ENCODE results near the gene TIGAR.

Gene TIGAR

DNA sequence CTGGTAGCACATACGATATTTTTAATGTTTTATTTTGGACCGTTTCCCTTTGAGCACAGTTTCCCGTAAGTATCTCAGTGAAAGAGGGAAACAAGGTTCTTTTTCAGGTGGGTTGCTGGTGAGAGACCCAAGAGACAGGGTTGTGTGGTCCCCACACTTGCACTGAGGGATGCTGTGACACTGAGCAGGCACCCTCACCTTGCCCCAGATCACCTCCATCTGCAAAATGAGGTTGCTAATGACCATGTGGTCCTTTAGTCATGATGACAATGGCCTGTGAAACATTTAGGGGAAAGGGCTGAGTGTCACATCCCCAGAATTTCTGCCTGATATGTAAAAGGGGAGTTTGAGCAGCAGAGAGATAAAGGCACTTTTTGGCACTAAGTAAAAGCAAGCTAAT, 43.2 kb upstream of the TIGAR start:
- TF ChIP-seq JUND (IDR thresholded peaks at IDR 0.05; ENCODE audit: low read depth) = no peak
- in situ Hi-C loops (cut with HindIII; ENCODE audit: low pct_unique_long_range_greater_than_20kb, low sequenced_read_pairs) = no loop called here
- no peak for DNase-seq (ENCODE audit: low read depth in 1 of 2, low spot score in 1 of 2)

DNA sequence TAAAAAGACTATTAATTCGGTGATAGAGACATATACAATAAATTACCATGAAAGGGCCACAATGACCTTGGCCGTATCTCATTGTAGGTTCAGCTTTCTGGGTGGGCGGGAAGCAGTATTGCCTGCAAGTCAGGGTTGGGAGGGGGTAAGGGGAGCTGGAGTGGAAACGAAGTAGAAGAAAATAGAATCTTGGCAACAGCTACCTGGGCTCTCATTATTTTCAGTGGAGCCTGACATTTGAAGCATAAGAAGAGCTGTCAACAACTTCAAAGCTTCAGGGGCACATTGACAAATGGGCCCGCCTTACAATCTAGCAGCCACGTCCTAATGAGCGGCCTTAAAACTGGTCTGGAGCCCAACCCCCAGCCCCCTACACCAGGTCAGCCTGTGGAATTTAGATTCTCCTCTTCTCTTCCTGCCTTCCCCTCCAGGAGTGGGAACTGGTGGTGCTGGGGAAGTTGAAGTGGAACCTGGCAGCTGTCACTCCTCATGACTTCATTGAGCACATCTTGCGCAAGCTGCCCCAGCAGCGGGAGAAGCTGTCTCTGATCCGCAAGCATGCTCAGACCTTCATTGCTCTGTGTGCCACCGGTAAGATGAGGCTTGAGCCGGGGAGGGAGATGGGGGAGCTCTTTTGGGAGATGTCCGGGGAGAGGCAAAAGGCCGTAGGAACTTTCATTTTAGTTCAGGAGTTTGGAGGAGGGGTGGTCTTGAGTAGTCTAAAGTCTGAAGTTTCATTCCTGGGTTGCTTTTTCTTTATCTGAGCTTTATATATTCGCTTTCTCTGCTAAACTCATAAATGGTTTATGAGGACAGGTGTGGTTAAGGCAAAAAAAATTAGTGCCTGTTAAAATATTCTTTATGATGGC, 42.5 kb upstream of the TIGAR start:
- in situ Hi-C loops (cut with HindIII; ENCODE audit: low pct_unique_long_range_greater_than_20kb, low sequenced_read_pairs) = no loop called here
- no peak for TF ChIP-seq JUND (IDR thresholded peaks at IDR 0.05; ENCODE audit: low read depth)
- no peak for DNase-seq (ENCODE audit: low read depth in 1 of 2, low spot score in 1 of 2)

DNA sequence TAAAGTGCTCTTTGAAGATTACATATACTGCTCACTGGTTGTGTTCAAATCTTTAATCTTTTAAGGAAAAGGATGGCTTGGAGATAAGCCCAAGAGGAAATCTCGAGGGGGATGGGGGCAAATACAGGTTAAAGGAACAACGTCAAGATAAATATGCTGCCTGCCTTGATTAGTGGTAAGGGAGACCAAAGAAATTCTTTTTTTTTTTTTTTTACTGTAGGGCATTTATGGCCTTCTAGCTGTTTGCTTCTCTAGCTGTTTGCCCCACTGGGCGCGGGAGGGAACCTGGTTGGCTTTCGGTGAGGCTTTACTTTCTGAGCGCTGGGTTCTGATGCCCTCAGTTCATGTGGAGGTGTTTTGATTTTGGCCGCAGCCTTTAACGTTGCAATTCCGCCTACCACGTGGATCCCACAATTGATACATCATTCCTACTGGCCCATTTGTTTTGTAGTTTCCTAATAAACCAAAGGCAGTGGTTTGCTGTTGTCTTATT, 41.8 kb upstream of the TIGAR start:
- DNase-seq (ENCODE audit: low read depth in 1 of 2, low spot score in 1 of 2) = no peak
- no peak for TF ChIP-seq JUND (IDR thresholded peaks at IDR 0.05; ENCODE audit: low read depth)
- in situ Hi-C loops (cut with HindIII; ENCODE audit: low pct_unique_long_range_greater_than_20kb, low sequenced_read_pairs) = no loop called here

DNA sequence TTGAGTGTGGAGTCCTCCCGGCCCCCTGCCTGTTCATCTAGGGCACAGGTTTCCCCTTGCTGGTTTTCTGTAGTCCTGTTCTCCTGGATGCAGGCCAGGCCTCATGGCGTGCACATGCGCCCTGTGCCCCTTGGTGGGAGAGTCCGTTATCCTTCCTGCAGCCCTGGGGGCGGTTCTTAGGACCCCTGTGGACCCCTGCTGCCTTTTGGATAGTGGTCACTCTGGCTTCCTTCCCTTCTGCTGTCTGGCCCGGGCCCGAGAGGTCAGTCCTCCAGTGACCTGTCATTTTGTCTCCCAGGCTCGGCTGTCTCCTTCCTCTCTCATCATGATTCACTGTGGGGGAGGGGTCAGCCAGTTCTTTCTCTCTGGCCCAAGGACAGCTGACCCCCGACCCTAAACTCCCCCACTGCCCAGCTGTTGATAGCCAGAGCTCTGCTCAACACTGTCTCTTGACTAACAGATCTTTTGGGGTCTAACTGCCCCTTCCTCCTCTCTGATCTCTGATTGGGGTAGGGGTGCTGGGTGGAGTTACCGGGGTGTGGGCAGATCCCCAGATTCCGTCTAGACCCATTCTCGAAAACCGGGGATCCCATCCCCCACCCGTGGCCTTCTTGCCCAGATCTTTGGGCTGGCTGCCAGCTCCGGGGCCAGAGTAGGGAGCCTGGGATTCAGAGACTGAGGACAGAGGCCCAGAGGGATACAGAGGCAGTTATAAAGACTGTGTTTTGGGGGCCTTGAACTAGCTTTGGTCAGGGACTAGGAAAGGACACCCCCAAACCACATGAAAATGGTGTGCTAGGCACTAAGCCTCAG, 40.5 kb upstream of the TIGAR start:
- in situ Hi-C loops (cut with HindIII; ENCODE audit: low pct_unique_long_range_greater_than_20kb, low sequenced_read_pairs) = no loop called here
- TF ChIP-seq JUND (IDR thresholded peaks at IDR 0.05; ENCODE audit: low read depth) = no peak
- DNase-seq (ENCODE audit: low read depth in 1 of 2, low spot score in 1 of 2) = no peak

DNA sequence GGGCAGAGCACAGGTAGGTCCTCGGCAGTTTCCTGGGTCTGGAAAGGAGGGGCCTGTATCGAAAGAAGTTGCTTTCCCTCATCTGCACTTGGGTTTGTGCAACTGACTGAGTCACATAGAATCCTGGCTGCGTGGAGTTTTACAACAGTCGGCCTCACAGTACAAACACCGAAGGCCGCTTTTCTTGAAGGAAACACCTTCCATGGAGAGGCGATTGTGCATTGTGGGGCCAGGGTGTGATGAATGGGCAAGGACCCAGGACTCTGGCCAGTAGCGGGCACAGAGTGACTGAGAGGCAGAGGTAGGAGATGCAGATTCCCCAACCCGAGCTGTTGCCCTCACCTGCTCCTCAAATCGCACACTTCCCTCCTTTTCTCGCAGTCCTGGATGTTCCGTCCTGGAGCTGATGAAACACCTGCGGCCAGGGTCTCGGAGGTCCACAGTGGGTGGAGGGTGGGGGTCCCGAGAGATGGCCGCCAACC, 39.8 kb upstream of the TIGAR start:
- no peak for DNase-seq (ENCODE audit: low read depth in 1 of 2, low spot score in 1 of 2)
- TF ChIP-seq JUND (IDR thresholded peaks at IDR 0.05; ENCODE audit: low read depth) = no peak
- in situ Hi-C loops (cut with HindIII; ENCODE audit: low pct_unique_long_range_greater_than_20kb, low sequenced_read_pairs) = no loop called here

DNA sequence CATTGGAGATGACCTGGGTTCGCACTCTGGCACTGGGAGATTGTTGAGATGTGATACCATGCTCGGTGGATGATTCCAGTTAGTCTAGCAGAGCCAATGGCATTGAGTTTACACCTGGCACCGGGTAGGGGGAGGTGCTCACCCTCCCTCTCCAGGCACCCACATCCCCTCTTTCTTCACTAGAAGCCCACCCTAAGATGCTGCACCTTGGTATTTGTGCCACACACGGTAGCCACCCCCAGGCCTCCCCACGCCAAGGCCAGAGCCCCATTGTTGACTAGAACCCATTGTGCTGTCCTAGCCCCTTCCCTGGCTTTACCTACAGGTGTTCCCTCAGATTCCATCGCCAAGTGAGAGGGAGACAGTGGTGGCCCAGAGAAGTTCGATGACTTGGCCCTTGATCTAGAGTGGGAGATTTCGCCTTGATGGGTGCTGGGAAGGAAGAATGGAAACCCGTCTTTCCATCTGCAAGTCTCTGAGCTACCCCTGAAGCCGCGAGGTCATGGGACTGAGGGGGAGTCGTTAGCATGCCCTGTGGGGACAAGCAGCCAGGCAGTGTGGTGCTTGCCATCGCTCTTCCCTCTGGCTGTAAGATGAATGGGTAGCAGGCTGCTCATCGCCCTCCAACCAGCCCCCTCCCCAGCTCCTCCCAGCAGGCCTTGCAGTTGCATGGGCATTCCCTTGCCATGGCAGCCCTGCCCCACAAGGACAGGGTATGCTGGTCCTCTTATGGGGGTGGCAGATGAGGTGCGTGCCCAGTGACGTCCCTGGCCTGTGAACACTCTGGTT, 38.7 kb upstream of the TIGAR start:
- DNase-seq (ENCODE audit: low read depth in 1 of 2, low spot score in 1 of 2) = no peak
- in situ Hi-C loops (cut with HindIII; ENCODE audit: low pct_unique_long_range_greater_than_20kb, low sequenced_read_pairs) = no loop called here
- no peak for TF ChIP-seq JUND (IDR thresholded peaks at IDR 0.05; ENCODE audit: low read depth)

DNA sequence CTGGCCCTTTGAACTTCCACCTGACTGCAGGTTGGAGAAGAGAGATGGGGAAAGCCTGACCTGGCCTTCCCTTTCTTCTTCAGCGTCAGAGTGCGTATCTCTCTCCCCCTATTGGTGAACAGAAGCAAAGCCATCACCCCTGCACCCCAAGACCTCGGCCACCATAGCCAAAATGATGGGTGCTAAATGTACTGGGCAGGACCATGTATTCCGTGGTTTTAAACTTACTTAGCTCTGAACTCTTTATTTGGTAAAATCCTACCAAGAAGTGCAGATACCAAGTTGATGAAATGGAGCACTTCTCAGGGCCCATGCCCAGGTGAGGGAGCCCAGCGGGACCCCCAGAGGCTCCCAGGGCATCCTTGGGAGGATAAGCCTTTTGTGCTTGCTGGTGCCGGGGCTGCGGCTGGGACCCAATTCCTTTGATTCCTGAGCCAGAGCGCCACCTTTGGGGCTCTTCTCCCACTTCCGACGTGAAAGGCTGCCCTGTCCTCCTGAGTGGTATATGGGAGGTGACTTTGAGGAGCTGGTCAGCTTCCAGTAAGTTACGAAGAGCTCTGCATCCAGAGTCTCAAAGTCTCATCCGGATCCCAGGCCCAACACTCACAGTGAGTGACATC, 38.0 kb upstream of the TIGAR start:
- no peak for TF ChIP-seq JUND (IDR thresholded peaks at IDR 0.05; ENCODE audit: low read depth)
- in situ Hi-C loops (cut with HindIII; ENCODE audit: low pct_unique_long_range_greater_than_20kb, low sequenced_read_pairs) = no loop called here
- DNase-seq (ENCODE audit: low read depth in 1 of 2, low spot score in 1 of 2) = no peak

DNA sequence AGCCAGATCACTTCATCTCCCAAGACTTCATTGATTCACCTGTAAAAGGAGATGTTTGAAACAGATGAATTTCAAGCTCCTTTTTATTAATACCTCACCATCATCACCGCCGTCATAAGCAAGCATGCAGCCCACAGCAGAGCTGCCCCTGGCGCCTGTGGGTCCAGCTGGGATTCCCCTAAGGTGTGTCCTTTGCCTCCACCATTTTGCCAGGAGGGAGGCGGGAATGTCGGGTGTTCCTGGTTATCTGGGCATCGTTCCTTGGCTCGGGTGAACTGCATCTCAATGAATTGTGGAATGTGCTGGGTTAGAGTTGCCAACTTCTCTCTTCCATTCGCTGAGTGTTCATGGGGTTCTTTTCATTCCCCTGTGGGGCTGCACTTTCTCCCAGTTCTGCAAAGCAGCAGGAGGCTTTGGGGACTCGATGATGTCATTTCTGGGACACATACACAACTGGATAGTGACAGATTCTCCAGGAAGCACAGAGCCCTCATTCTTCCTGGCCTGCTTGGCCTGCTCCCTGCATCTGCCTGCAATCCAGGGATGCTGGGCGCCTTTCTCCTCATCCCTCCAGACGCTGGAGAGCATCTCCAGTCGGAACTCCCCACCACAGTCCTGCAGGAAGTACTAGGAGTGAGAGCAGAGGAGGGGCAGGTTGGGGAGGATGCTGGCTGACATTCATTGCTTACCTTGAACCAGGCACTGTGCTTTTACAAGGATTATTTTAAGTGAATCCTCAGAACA, 37.3 kb upstream of the TIGAR start:
- in situ Hi-C loops (cut with HindIII; ENCODE audit: low pct_unique_long_range_greater_than_20kb, low sequenced_read_pairs) = no loop called here
- no peak for DNase-seq (ENCODE audit: low read depth in 1 of 2, low spot score in 1 of 2)
- no peak for TF ChIP-seq JUND (IDR thresholded peaks at IDR 0.05; ENCODE audit: low read depth)

DNA sequence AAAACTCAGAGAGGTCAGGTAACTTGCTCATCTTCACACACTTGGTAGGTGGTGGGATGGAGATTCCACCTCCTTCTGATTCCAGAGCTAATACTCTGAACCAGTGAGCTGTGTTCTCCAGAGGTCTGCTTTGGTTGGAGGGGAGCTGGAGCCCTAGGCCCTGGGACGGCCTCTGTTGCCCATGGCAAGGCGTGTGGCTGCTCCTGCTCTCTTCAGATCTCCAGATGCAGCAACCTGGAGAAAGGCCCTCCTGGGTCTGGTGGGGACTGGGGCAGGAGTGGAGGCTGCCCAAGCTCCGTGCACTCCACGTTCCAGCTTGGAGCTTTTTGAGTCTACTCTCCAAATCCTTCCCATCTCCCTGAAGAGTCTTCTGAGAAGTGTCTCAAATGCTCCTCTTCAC, 36.7 kb upstream of the TIGAR start:
- in situ Hi-C loops (cut with HindIII; ENCODE audit: low pct_unique_long_range_greater_than_20kb, low sequenced_read_pairs) = no loop called here
- no peak for TF ChIP-seq JUND (IDR thresholded peaks at IDR 0.05; ENCODE audit: low read depth)
- no peak for DNase-seq (ENCODE audit: low read depth in 1 of 2, low spot score in 1 of 2)

DNA sequence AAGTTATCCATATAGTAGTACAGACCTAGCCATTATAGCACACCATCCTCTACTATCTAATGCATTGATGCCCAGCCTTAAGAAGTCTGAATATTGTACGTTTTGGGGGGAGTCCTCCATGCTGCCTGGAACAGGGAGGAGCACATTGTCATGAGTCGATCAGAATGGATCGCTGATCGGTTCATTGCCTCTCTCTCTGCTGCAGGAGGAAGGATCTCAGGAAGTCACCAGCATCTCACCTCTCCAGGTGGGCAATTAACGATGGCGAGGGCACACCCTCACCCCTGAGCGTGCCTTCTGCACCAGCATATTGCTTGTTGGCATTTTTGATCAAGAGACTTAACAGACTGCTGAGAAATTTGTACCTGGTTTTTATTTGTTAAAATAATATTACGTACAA, 35.9 kb upstream of the TIGAR start:
- in situ Hi-C loops (cut with HindIII; ENCODE audit: low pct_unique_long_range_greater_than_20kb, low sequenced_read_pairs) = no loop called here
- TF ChIP-seq JUND (IDR thresholded peaks at IDR 0.05; ENCODE audit: low read depth) = no peak

DNA sequence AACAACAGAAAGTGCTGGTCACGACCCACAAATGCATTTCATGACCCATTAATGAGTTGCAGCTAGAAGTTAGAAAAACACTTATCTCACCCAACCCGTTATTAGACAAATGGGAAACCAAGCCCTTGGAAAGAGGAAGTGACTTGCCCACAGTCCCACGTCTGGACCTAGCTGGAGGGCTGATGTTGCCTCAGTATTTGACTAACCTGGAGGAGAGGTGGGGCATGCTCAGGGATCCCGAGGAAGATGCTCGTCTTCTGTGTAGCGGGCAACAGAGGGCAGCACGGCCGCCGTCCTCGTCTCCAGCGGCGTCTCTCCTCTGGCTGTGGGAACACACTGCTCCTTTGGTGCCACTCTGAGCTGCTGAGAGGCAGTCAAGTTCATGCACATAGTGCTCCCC, 34.8 kb upstream of the TIGAR start:
- in situ Hi-C loops (cut with HindIII; ENCODE audit: low pct_unique_long_range_greater_than_20kb, low sequenced_read_pairs) = no loop called here
- DNase-seq (ENCODE audit: low read depth in 1 of 2, low spot score in 1 of 2) = no peak
- no peak for TF ChIP-seq JUND (IDR thresholded peaks at IDR 0.05; ENCODE audit: low read depth)

More for the DNA sequence above, 35.9 kb upstream of the TIGAR start:
- no peak for DNase-seq (ENCODE audit: low read depth in 1 of 2, low spot score in 1 of 2)

Measured in T47D (cell line).